ENCODE data around the gene THBD. TPM values are rescaled to one million over a fixed set of nuclear protein-coding genes. Genes with fewer than 3 reads are reported as not detected.

Gene THBD
- total and polyA plus RNA-seq, 10 donors, result 7.2 to 255 (median 61.4) TPM

- no peaks in the 10 kb centered on the region for H3K27me3 ChIP-seq (replicated peaks in 1 of 7)
- intact Hi-C loops (cut with DNase I; ENCODE audit: low total_unique reads), result no loop called here
- no peak for TF ChIP-seq POLR2A (IDR thresholded peaks at IDR 0.05)
- no peak for TF ChIP-seq POLR2AphosphoS5 (IDR thresholded peaks at IDR 0.05)
- no peak for TF ChIP-seq CTCF (IDR thresholded peaks at IDR 0.05 in 8 of 11, conservative IDR thresholded peaks at IDR 0.05 in 3 of 11)
- H3K4me3 ChIP-seq, result no peak overlapping the region
- no peak for DNase-seq
- no peaks in the 10 kb centered on the region for H3K9me3 ChIP-seq
- no peaks in the 10 kb centered on the region for H3K4me1 ChIP-seq
- H3K27ac ChIP-seq, result no peak overlapping the region
- H3K36me3 ChIP-seq, result no peaks in the 10 kb centered on the region
- WGBS, 5 donors, result 55 to 89% (median 74%) methylated on average over 3 of the region's 3 CpGs
These were observed 42.0 kb downstream of the THBD start for GRCh38 chr20:23007462-23007861.

GRCh38 chr20:23005776-23006175 is 43.7 kb downstream of the THBD start:
- Histone ChIP-seq H3K27ac (no peak overlapping the region), H3K4me3 (no peak overlapping the region), H3K36me3 (no peaks in the 10 kb centered on the region), H3K9me3 (no peaks in the 10 kb centered on the region), H3K4me1 (no peaks in the 10 kb centered on the region), H3K27me3 (replicated peaks in 1 of 7) (no peaks in the 10 kb centered on the region)
- intact Hi-C loops (cut with DNase I; ENCODE audit: low total_unique reads), result no loop called here
- no peak for DNase-seq
- no peak for TF ChIP-seq POLR2AphosphoS5 (IDR thresholded peaks at IDR 0.05)
- TF ChIP-seq CTCF (IDR thresholded peaks at IDR 0.05 in 8 of 11, conservative IDR thresholded peaks at IDR 0.05 in 3 of 11), result no peak
- TF ChIP-seq POLR2A (IDR thresholded peaks at IDR 0.05), result no peak

DNA sequence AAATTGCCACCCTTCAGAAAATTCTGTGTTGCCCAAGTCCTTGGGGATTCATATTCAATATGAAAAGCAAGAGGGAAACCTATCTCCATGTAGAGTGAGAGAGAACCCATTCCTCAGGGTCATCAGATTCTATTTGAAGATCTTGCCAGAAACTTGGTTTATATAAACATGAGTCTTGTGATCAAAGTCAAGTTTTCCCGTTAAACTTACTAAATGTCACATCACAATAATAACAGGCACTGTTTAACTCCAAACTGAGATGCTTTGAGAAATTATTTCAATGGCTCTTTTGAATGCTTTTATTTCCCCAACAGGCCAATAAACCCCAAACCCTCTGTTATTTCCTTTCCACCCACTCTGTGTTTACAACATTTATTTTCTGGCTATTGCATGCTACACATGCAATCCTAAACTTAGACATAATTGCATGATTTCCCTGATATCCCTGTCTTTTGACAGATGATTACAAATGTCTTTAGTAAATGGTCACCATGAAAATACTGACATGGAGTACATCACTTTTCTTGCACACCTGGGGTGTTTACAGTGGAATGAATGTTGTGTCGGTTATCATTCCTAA is 45.5 kb downstream of the THBD start:
- Histone ChIP-seq H3K36me3 (no peaks in the 10 kb centered on the region), H3K27ac (no peak overlapping the region), H3K4me1 (no peaks in the 10 kb centered on the region), H3K4me3 (no peak overlapping the region), H3K27me3 (replicated peaks in 1 of 7) (no peaks in the 10 kb centered on the region), H3K9me3 (no peaks in the 10 kb centered on the region)
- DNase-seq, result no peak
- WGBS, 5 donors, result 80 to 95% (median 91%) methylated on average over 2 of the region's 2 CpGs
- intact Hi-C loops (cut with DNase I; ENCODE audit: low total_unique reads), result no loop called here
- TF ChIP-seq POLR2AphosphoS5 (IDR thresholded peaks at IDR 0.05) (no peak), CTCF (IDR thresholded peaks at IDR 0.05 in 8 of 11, conservative IDR thresholded peaks at IDR 0.05 in 3 of 11) (no peak), POLR2A (IDR thresholded peaks at IDR 0.05) (no peak)

GRCh38 chr20:23003077-23003635 is 46.3 kb downstream of the THBD start:
- no peak for DNase-seq
- Histone ChIP-seq H3K36me3 (no peaks in the 10 kb centered on the region), H3K27me3 (replicated peaks in 1 of 7) (no peaks in the 10 kb centered on the region), H3K4me3 (no peak overlapping the region), H3K27ac (no peak overlapping the region), H3K9me3 (no peaks in the 10 kb centered on the region), H3K4me1 (no peaks in the 10 kb centered on the region)
- 72 to 96% (median 83%) methylated on average over 1 of the region's 1 CpG for WGBS, 5 donors
- intact Hi-C loops (cut with DNase I; ENCODE audit: low total_unique reads), result no loop called here
- no peak for TF ChIP-seq CTCF (IDR thresholded peaks at IDR 0.05 in 8 of 11, conservative IDR thresholded peaks at IDR 0.05 in 3 of 11)
- no peak for TF ChIP-seq POLR2AphosphoS5 (IDR thresholded peaks at IDR 0.05)
- no peak for TF ChIP-seq POLR2A (IDR thresholded peaks at IDR 0.05)

Data from spleen (tissue), 11 donors.